Glutamatergic neuron (in vitro differentiated cells): ENCODE measurements around the gene BCL11A. TPM values are rescaled to one million over a fixed set of nuclear protein-coding genes. Genes with fewer than 3 reads are reported as not detected.

Source experiments
- DNase-seq: peaks from one replicate; pipeline ENCODE4 v3.0.0; 2022
- H3K27ac Mint-ChIP-seq: one replicate; pipeline ENCODE4 v1.8.0; 2020; ENCODE audit warnings: mild to moderate bottlenecking, mixed read lengths, inconsistent platforms; ENCODE audit not compliant: unreplicated experiment
- H3K27me3 Mint-ChIP-seq: one replicate; pipeline ENCODE4 v1.8.0; 2020; ENCODE audit warnings: mild to moderate bottlenecking, moderate library complexity, mixed read lengths, inconsistent platforms; ENCODE audit not compliant: unreplicated experiment
- H3K36me3 Mint-ChIP-seq: one replicate; pipeline ENCODE4 v1.8.0; 2020; ENCODE audit warnings: mild to moderate bottlenecking, mixed read lengths, inconsistent platforms; ENCODE audit not compliant: unreplicated experiment
- H3K4me1 Mint-ChIP-seq: one replicate; pipeline ENCODE4 v1.8.0; 2020; ENCODE audit warnings: mild to moderate bottlenecking, low read depth, mixed read lengths, inconsistent platforms; ENCODE audit not compliant: unreplicated experiment
- H3K4me3 Mint-ChIP-seq: one replicate; pipeline ENCODE4 v1.8.0; 2020; ENCODE audit warnings: mild to moderate bottlenecking, mixed read lengths, inconsistent platforms; ENCODE audit not compliant: unreplicated experiment
- H3K9me3 Mint-ChIP-seq: one replicate; pipeline ENCODE4 v1.8.0; 2020; ENCODE audit warnings: mild to moderate bottlenecking, moderate library complexity, mixed read lengths, inconsistent platforms; ENCODE audit not compliant: unreplicated experiment
- total RNA-seq: library from RNA; stranded (reverse); fragmentation: NEBNext Ultra II Directional; extraction: Animal tissue kit (Norgen Biotek cat#: 25700); gene quantifications from one replicate; pipeline ENCODE4 v1.2.1, GENCODE V29; 2021; ENCODE audit not compliant: unreplicated experiment
- TF ChIP-seq, protein P1 (sequence below): fragments of 200-600 bp; sonication (generic); IDR thresholded peaks from one replicate; pipeline ENCODE4 v1.5.0; 2021; ENCODE audit not compliant: partially characterized antibody, unreplicated experiment

BCL11A gene
- total RNA-seq, 1 donor from 2014 or later: 29.1 TPM

DNA sequence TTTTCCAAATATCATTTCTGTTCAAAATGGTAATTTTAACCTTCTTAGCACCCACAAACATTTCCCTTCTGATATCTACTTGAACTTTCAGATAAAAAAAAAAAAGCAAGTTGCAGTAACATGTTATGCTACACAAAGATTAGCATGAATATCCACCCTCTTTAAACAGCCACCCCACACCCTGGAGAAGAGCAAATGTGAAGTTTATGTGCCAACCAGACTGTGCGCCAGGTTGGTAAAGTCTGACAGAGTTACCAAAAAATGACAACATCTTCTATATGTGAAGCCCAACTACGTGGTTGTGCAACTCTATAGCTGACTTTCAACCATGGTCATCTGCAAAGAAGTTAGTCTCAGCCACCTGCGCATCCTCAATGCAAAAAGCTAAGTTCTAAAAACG, 62.6 kb downstream of the BCL11A start:
- Mint-ChIP-seq H3K27ac (no peak overlapping the region), H3K4me3 (no peak overlapping the region), H3K4me1 (peaks cover 15% of the 10 kb centered on the region), H3K27me3 (no peaks in the 10 kb centered on the region), H3K36me3 (no peaks in the 10 kb centered on the region), H3K9me3 (peaks cover 4% of the 10 kb centered on the region)
- TF ChIP-seq, protein P1, sequence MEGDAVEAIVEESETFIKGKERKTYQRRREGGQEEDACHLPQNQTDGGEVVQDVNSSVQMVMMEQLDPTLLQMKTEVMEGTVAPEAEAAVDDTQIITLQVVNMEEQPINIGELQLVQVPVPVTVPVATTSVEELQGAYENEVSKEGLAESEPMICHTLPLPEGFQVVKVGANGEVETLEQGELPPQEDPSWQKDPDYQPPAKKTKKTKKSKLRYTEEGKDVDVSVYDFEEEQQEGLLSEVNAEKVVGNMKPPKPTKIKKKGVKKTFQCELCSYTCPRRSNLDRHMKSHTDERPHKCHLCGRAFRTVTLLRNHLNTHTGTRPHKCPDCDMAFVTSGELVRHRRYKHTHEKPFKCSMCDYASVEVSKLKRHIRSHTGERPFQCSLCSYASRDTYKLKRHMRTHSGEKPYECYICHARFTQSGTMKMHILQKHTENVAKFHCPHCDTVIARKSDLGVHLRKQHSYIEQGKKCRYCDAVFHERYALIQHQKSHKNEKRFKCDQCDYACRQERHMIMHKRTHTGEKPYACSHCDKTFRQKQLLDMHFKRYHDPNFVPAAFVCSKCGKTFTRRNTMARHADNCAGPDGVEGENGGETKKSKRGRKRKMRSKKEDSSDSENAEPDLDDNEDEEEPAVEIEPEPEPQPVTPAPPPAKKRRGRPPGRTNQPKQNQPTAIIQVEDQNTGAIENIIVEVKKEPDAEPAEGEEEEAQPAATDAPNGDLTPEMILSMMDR: no peak
- no peak for DNase-seq

DNA sequence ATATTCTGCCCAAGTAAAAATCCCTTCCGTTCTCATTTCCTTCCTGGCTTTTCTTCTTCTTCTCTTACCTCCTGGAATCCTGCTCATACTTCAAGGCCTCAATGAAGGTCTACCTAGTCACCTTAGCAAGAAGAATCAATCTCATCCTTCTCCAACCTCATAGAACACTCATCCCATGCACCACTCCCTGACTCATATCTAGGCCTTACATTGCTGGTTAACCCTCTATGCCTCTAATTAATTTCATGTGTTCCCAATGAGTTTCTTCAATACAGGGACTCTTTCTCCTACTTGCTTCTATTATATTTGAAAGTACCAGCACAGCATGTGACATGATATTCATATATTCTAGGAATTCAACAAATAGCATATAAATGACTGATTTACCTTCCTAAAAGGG, 63.0 kb downstream of the BCL11A start:
- Mint-ChIP-seq H3K27ac (no peak overlapping the region), H3K9me3 (peaks cover 4% of the 10 kb centered on the region), H3K36me3 (no peaks in the 10 kb centered on the region), H3K4me1 (peaks cover 15% of the 10 kb centered on the region), H3K4me3 (no peak overlapping the region), H3K27me3 (no peaks in the 10 kb centered on the region)
- DNase-seq: no peak
- TF ChIP-seq, protein P1: no peak

DNA sequence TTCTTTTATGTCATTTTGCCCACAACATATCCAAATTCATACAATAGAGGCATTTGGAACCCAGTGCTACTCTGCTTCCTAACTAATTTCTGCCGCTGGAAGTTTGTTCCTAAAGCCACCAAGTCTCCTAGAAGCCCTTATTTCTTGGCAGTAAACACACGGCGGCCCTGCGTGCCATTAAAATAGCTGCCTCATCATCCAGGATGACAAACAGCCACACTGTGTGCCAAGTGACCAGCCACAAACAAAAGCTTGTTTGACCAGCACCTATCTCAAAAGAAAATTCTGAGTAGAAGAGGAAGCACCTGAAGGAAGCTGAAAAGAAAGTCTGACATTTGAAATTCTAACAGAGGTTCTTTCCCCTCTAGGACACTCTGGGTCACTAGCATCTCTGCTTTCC, 64.2 kb downstream of the BCL11A start:
- H3K27me3 Mint-ChIP-seq: no peaks in the 10 kb centered on the region
- DNase-seq: no peak
- H3K4me3 Mint-ChIP-seq: no peak overlapping the region
- no peaks in the 10 kb centered on the region for H3K36me3 Mint-ChIP-seq
- H3K9me3 Mint-ChIP-seq: peaks cover 1% of the 10 kb centered on the region
- H3K4me1 Mint-ChIP-seq: peaks cover 19% of the 10 kb centered on the region
- TF ChIP-seq, protein P1: no peak
- no peak overlapping the region for H3K27ac Mint-ChIP-seq

DNA sequence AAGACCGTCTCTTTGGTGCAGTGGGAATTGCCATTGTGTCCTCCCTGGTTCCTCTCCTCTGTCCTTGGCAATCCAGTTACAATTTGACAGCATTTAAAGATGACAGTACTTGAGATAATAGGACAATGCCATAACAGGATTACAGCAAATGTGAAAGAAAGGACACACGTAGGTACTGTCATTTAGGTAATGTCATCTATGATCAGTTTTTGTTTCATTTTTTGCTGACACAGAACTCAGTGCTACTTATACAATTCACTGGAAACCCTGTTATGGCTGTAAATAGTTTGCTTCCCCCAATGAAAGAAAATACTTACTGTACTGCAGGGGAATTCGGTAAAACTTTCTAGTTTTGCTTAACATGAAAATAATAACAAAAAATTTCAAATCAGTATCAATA, 65.2 kb downstream of the BCL11A start:
- H3K9me3 Mint-ChIP-seq: peaks cover 1% of the 10 kb centered on the region

DNA sequence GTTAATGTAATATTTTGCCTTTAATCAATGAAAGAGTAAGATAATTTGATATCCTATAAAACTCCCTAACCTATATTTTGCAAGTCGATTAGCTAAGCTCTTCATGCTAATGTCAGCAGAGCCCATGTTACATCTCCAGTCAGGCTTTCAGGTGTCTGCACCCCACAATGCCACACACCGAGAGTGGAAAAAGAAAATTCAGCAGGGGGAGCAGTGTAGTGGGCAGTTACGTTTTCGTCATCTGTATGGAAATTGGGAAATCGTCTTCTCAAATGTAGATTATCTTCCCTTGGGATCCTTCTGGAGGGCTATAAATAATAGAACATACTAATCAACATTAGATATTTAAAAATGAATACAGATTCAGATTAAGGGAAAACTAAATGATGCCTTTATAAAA, 66.3 kb downstream of the BCL11A start:
- Mint-ChIP-seq H3K27ac (no peak overlapping the region), H3K9me3 (peaks cover 1% of the 10 kb centered on the region), H3K4me3 (no peak overlapping the region), H3K36me3 (no peaks in the 10 kb centered on the region), H3K4me1 (peaks cover 17% of the 10 kb centered on the region), H3K27me3 (no peaks in the 10 kb centered on the region)
- TF ChIP-seq, protein P1: no peak
- DNase-seq: no peak

More for the DNA sequence above, 65.2 kb downstream of the BCL11A start:
- no peaks in the 10 kb centered on the region for H3K27me3 Mint-ChIP-seq
- H3K4me1 Mint-ChIP-seq: peaks cover 18% of the 10 kb centered on the region
- no peak for DNase-seq
- H3K4me3 Mint-ChIP-seq: no peak overlapping the region
- H3K36me3 Mint-ChIP-seq: no peaks in the 10 kb centered on the region
- TF ChIP-seq, protein P1: no peak
- no peak overlapping the region for H3K27ac Mint-ChIP-seq
